Measurements from ENCODE around the gene ATP11B.
A peak's percentile ranks its signal among the peaks of the same experiment; 100 is the strongest.

ATP11B gene

GRCh38 chr3:182936239-182936917 is 143.1 kb downstream of the ATP11B start:
- TF ChIP-seq SPI1 (IDR thresholded peaks at IDR 0.05; ENCODE audit: low read depth, low read length) (no peak), POLR2AphosphoS5 (IDR thresholded peaks at IDR 0.05; ENCODE audit: low read depth, low read length) (no peak), PAX5 (IDR thresholded peaks at IDR 0.05; ENCODE audit: insufficient read depth, low read length, severe bottlenecking) (no peak), POU2F2 (IDR thresholded peaks at IDR 0.05; ENCODE audit: low read depth, low read length) (no peak), POLR2A (IDR thresholded peaks at IDR 0.05; ENCODE audit: low read depth, low read length) (no peak), TAF1 (IDR thresholded peaks at IDR 0.05; ENCODE audit: low read depth, low read length) (no peak)
- DNase-seq (ENCODE audit: insufficient read length, low spot score) (no peak), FAIRE-seq (no peak)

- no peak for DNase-seq (ENCODE audit: insufficient read length, low spot score)
- FAIRE-seq: no peak
- TF ChIP-seq POU2F2 (IDR thresholded peaks at IDR 0.05; ENCODE audit: low read depth, low read length): no peak
These were observed 143.6 kb downstream of the ATP11B start for GRCh38 chr3:182936918-182937285.

GRCh38 chr3:182937293-182938051 is 144.2 kb downstream of the ATP11B start:
- TF ChIP-seq TAF1 (IDR thresholded peaks at IDR 0.05; ENCODE audit: low read depth, low read length) (no peak), POLR2A (IDR thresholded peaks at IDR 0.05; ENCODE audit: low read depth, low read length) (no peak), SPI1 (IDR thresholded peaks at IDR 0.05; ENCODE audit: low read depth, low read length) (peak; percentile 47; the same call in 1 of the 2 replicates), POLR2AphosphoS5 (IDR thresholded peaks at IDR 0.05; ENCODE audit: low read depth, low read length) (no peak), POU2F2 (IDR thresholded peaks at IDR 0.05; ENCODE audit: low read depth, low read length) (peak; percentile 21; the same call in 1 of the 2 replicates), PAX5 (IDR thresholded peaks at IDR 0.05; ENCODE audit: insufficient read depth, low read length, severe bottlenecking) (no peak)
- DNase-seq (ENCODE audit: insufficient read length, low spot score) (no peak), FAIRE-seq (peak; percentile 48)

GRCh38 chr3:182940266-182940808 is 147.0 kb downstream of the ATP11B start:
- TF ChIP-seq TAF1 (IDR thresholded peaks at IDR 0.05; ENCODE audit: low read depth, low read length) (no peak), POU2F2 (IDR thresholded peaks at IDR 0.05; ENCODE audit: low read depth, low read length) (no peak), POLR2A (IDR thresholded peaks at IDR 0.05; ENCODE audit: low read depth, low read length) (no peak), POLR2AphosphoS5 (IDR thresholded peaks at IDR 0.05; ENCODE audit: low read depth, low read length) (no peak), SPI1 (IDR thresholded peaks at IDR 0.05; ENCODE audit: low read depth, low read length) (no peak), PAX5 (IDR thresholded peaks at IDR 0.05; ENCODE audit: insufficient read depth, low read length, severe bottlenecking) (no peak)
- FAIRE-seq: no peak
- no peak for DNase-seq (ENCODE audit: insufficient read length, low spot score)

GRCh38 chr3:182941719-182942118 is 148.4 kb downstream of the ATP11B start:
- TF ChIP-seq SPI1 (IDR thresholded peaks at IDR 0.05; ENCODE audit: low read depth, low read length): no peak
- no peak for TF ChIP-seq POU2F2 (IDR thresholded peaks at IDR 0.05; ENCODE audit: low read depth, low read length)
- no peak for TF ChIP-seq POLR2AphosphoS5 (IDR thresholded peaks at IDR 0.05; ENCODE audit: low read depth, low read length)
- no peak for TF ChIP-seq POLR2A (IDR thresholded peaks at IDR 0.05; ENCODE audit: low read depth, low read length)
- TF ChIP-seq TAF1 (IDR thresholded peaks at IDR 0.05; ENCODE audit: low read depth, low read length): no peak
- TF ChIP-seq PAX5 (IDR thresholded peaks at IDR 0.05; ENCODE audit: insufficient read depth, low read length, severe bottlenecking): no peak

GRCh38 chr3:182947888-182948287 is 154.6 kb downstream of the ATP11B start:
- no peak for TF ChIP-seq PAX5 (IDR thresholded peaks at IDR 0.05; ENCODE audit: insufficient read depth, low read length, severe bottlenecking)
- no peak for TF ChIP-seq POU2F2 (IDR thresholded peaks at IDR 0.05; ENCODE audit: low read depth, low read length)
- no peak for TF ChIP-seq TAF1 (IDR thresholded peaks at IDR 0.05; ENCODE audit: low read depth, low read length)
- TF ChIP-seq POLR2AphosphoS5 (IDR thresholded peaks at IDR 0.05; ENCODE audit: low read depth, low read length): no peak
- TF ChIP-seq SPI1 (IDR thresholded peaks at IDR 0.05; ENCODE audit: low read depth, low read length): no peak
- TF ChIP-seq POLR2A (IDR thresholded peaks at IDR 0.05; ENCODE audit: low read depth, low read length): no peak
- no peak for FAIRE-seq
- DNase-seq (ENCODE audit: insufficient read length, low spot score): no peak

More at GRCh38 chr3:182941719-182942118, 148.4 kb downstream of the ATP11B start:
- no peak for DNase-seq (ENCODE audit: insufficient read length, low spot score)
- FAIRE-seq: no peak

- TF ChIP-seq PAX5 (IDR thresholded peaks at IDR 0.05; ENCODE audit: insufficient read depth, low read length, severe bottlenecking) (no peak), POLR2A (IDR thresholded peaks at IDR 0.05; ENCODE audit: low read depth, low read length) (no peak), SPI1 (IDR thresholded peaks at IDR 0.05; ENCODE audit: low read depth, low read length) (no peak), POLR2AphosphoS5 (IDR thresholded peaks at IDR 0.05; ENCODE audit: low read depth, low read length) (no peak), POU2F2 (IDR thresholded peaks at IDR 0.05; ENCODE audit: low read depth, low read length) (no peak), TAF1 (IDR thresholded peaks at IDR 0.05; ENCODE audit: low read depth, low read length) (no peak)
- FAIRE-seq (no peak), DNase-seq (ENCODE audit: insufficient read length, low spot score) (no peak)
These were observed 155.0 kb downstream of the ATP11B start for GRCh38 chr3:182948305-182948704.

- TF ChIP-seq POLR2A (IDR thresholded peaks at IDR 0.05; ENCODE audit: low read depth, low read length) (no peak), PAX5 (IDR thresholded peaks at IDR 0.05; ENCODE audit: insufficient read depth, low read length, severe bottlenecking) (no peak)
- no peak for FAIRE-seq
- DNase-seq (ENCODE audit: insufficient read length, low spot score): no peak
These were observed 156.4 kb downstream of the ATP11B start for GRCh38 chr3:182949688-182950087.

GRCh38 chr3:182954553-182955235 is 161.4 kb downstream of the ATP11B start:
- TF ChIP-seq TAF1 (IDR thresholded peaks at IDR 0.05; ENCODE audit: low read depth, low read length): no peak
- TF ChIP-seq SPI1 (IDR thresholded peaks at IDR 0.05; ENCODE audit: low read depth, low read length): peak; percentile 74
- FAIRE-seq (no peak), DNase-seq (ENCODE audit: insufficient read length, low spot score) (no peak)

Data from GM12891 (cell line).